NCI-H774 (cell line): ENCODE measurements around the gene MYO7B.

Experiments
- DNase-seq: peaks from one replicate; lab custom pipeline; 2025; lab: John Stamatoyannopoulos, UW

MYO7B gene

GRCh38 chr2:127626175-127626574 lies 90.7 kb downstream of the MYO7B start:
- DNase-seq = no peak

- DNase-seq = no peak
These were observed 91.6 kb downstream of the MYO7B start for GRCh38 chr2:127626917-127627739.

GRCh38 chr2:127627740-127628571 lies 92.5 kb downstream of the MYO7B start:
- DNase-seq = no peak

- no peak for DNase-seq
These were observed 93.5 kb downstream of the MYO7B start for GRCh38 chr2:127628767-127629614.

- DNase-seq = no peak
These were observed 94.2 kb downstream of the MYO7B start for GRCh38 chr2:127629637-127630036.

- DNase-seq = no peak
These were observed 94.8 kb downstream of the MYO7B start for GRCh38 chr2:127630096-127630863.

GRCh38 chr2:127630864-127631540 lies 95.5 kb downstream of the MYO7B start:
- DNase-seq = no peak

- DNase-seq = no peak
These were observed 96.1 kb downstream of the MYO7B start for GRCh38 chr2:127631541-127631996.

GRCh38 chr2:127631997-127632581 lies 96.6 kb downstream of the MYO7B start:
- DNase-seq = no peak

- no peak for DNase-seq
These were observed 97.4 kb downstream of the MYO7B start for GRCh38 chr2:127632592-127633489.

- no peak for DNase-seq
These were observed 98.1 kb downstream of the MYO7B start for GRCh38 chr2:127633556-127634065.

GRCh38 chr2:127634066-127634617 lies 98.7 kb downstream of the MYO7B start:
- DNase-seq = no peak

- no peak for DNase-seq
These were observed 99.3 kb downstream of the MYO7B start for GRCh38 chr2:127634626-127635379.

- no peak for DNase-seq
These were observed 100.1 kb downstream of the MYO7B start for GRCh38 chr2:127635380-127636237.

- DNase-seq = no peak
These were observed 101.1 kb downstream of the MYO7B start for GRCh38 chr2:127636248-127637235.

GRCh38 chr2:127637236-127637630 lies 101.8 kb downstream of the MYO7B start:
- DNase-seq = no peak
